ENCODE results near the gene EPHA10.
A peak's percentile ranks its signal among the peaks of the same experiment; 100 is the strongest.

Gene EPHA10

DNA sequence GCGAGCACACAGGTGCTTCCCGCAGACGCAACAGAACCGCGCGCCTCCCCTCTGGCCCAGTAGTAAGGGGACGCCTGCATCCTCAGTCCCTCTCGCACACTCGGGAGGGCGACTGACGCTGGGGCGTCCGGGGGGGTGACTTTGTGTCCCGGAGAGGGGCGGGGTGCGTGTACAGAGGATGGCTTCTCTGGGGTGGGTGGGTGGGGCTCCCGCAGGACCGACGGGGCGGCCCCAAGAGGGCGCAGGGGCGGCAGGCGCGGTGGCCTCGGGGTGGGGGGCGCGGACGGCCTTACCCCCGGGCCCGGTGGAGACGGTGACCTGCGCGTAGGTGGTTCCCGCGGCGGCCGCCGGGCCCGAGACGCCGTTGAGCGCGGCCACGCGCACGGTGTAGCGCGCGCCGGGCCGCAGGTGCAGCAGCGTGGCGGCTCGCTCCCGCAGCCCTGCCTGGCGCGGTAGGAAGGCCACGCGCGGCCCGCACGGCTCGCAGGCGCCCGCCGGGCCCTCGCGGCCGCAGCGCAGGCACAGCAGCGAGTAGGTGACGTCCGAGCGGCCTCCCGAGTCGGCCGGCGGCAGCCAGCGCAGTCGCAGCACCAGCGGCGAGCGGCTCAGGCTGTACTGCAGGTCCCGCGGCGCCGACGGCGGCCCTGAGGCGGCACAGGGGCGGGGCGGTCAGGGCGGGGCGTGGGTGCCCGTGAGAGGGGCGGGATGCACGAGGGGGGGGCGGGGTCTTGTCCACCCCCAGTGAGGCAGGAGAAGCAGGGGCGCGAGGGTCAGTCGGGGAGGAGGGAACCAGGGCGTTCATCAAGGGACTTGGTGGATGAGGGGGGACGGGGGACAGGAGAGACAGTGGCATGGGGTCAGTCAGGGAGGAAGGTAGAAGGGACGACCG lies 12.1 kb downstream of the EPHA10 start:
- TF ChIP-seq, protein P1, sequence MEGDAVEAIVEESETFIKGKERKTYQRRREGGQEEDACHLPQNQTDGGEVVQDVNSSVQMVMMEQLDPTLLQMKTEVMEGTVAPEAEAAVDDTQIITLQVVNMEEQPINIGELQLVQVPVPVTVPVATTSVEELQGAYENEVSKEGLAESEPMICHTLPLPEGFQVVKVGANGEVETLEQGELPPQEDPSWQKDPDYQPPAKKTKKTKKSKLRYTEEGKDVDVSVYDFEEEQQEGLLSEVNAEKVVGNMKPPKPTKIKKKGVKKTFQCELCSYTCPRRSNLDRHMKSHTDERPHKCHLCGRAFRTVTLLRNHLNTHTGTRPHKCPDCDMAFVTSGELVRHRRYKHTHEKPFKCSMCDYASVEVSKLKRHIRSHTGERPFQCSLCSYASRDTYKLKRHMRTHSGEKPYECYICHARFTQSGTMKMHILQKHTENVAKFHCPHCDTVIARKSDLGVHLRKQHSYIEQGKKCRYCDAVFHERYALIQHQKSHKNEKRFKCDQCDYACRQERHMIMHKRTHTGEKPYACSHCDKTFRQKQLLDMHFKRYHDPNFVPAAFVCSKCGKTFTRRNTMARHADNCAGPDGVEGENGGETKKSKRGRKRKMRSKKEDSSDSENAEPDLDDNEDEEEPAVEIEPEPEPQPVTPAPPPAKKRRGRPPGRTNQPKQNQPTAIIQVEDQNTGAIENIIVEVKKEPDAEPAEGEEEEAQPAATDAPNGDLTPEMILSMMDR (IDR thresholded peaks at IDR 0.05; ENCODE audit: insufficient read depth, low read length, poor library complexity, severe bottlenecking) = no peak
- Histone ChIP-seq H2AFZ (ENCODE audit: low read depth, low read length, severe bottlenecking) (no peak overlapping the region), H3F3A (ENCODE audit: insufficient read depth) (no peaks in the 10 kb centered on the region), H3K36me3 (ENCODE audit: low read length) (no peaks in the 10 kb centered on the region), H3K4me3 (ENCODE audit: insufficient read depth, low read length, poor library complexity, severe bottlenecking) (peak overlapping the region; percentile 42), H3K4me2 (ENCODE audit: low read depth, low read length, poor library complexity, severe bottlenecking) (peak overlapping the region; percentile 39), H3K9ac (ENCODE audit: low read length) (peak overlapping the region; percentile 20; the same call in 1 of the 2 replicates), H3K9me3 (ENCODE audit: insufficient read depth, low read length) (no peaks in the 10 kb centered on the region), H4K20me1 (ENCODE audit: low read depth, low read length) (no peaks in the 10 kb centered on the region), H3K27me3 (ENCODE audit: low read length) (no peaks in the 10 kb centered on the region), H3K79me2 (ENCODE audit: insufficient read depth, low read length) (no peaks in the 10 kb centered on the region), H3K27ac (ENCODE audit: low read depth, low read length) (no peak overlapping the region), H3K9me2 (replicated peaks; ENCODE audit: insufficient read depth, low read length) (no peaks in the 10 kb centered on the region)

DNA sequence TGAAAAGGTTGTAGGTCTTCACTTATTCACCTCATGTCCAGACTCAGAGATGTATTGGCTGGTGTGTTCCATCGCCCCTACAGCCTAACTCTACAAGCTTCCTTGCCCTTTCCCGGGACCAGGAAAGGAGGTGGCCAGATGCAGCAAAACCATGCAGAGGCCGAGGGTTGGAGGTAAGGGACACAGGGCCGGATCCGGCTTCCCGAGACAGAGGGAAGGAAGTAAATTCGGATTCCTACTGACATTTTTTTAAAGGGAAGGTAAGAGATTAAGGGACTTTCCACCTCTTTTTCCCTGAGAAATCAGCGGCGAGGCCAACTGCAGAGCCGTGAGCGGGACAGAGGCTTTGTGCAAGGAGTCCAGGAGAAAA lies 12.7 kb downstream of the EPHA10 start:
- H3K27ac ChIP-seq (ENCODE audit: low read depth, low read length) = no peak overlapping the region
- no peak overlapping the region for H2AFZ ChIP-seq (ENCODE audit: low read depth, low read length, severe bottlenecking)
- no peak overlapping the region for H3K9ac ChIP-seq (ENCODE audit: low read length)
- no peaks in the 10 kb centered on the region for H3K27me3 ChIP-seq (ENCODE audit: low read length)
- peak overlapping the region; percentile 25 for H3K4me2 ChIP-seq (ENCODE audit: low read depth, low read length, poor library complexity, severe bottlenecking)
- no peaks in the 10 kb centered on the region for H3K9me3 ChIP-seq (ENCODE audit: insufficient read depth, low read length)
- H3K79me2 ChIP-seq (ENCODE audit: insufficient read depth, low read length) = no peaks in the 10 kb centered on the region
- H3K4me3 ChIP-seq (ENCODE audit: insufficient read depth, low read length, poor library complexity, severe bottlenecking) = no peak overlapping the region
- no peaks in the 10 kb centered on the region for H3F3A ChIP-seq (ENCODE audit: insufficient read depth)
- no peaks in the 10 kb centered on the region for H4K20me1 ChIP-seq (ENCODE audit: low read depth, low read length)
- no peaks in the 10 kb centered on the region for H3K9me2 ChIP-seq (replicated peaks; ENCODE audit: insufficient read depth, low read length)
- TF ChIP-seq, protein P1 (IDR thresholded peaks at IDR 0.05; ENCODE audit: insufficient read depth, low read length, poor library complexity, severe bottlenecking) = no peak
- TF ChIP-seq EZH2phosphoT487 (conservative IDR thresholded peaks at IDR 0.05; ENCODE audit: low read length) = no peak
- no peaks in the 10 kb centered on the region for H3K36me3 ChIP-seq (ENCODE audit: low read length)

DNA sequence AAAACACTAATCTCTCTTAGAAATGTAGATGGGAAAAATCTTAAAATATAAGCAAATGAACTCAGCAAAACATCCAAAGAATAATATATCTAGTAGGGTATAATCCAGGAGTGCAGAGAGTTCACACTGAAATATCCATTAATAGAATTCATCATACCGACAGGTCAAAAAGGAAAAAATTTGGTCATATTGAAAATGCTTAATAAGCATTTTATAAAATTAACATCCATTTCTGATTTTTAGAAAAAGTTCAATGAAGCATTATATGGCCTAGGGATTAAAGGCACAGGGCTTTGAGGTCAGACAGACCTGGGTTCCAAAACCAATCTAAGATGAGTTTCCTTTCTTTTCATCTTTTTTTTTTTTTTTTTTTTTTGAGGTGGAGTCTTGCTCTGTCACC lies 16.4 kb downstream of the EPHA10 start:
- no peaks in the 10 kb centered on the region for H4K20me1 ChIP-seq (ENCODE audit: low read depth, low read length)
- H3K4me3 ChIP-seq (ENCODE audit: insufficient read depth, low read length, poor library complexity, severe bottlenecking) = no peak overlapping the region
- H3K4me2 ChIP-seq (ENCODE audit: low read depth, low read length, poor library complexity, severe bottlenecking) = no peak overlapping the region
- TF ChIP-seq, protein P1 (IDR thresholded peaks at IDR 0.05; ENCODE audit: insufficient read depth, low read length, poor library complexity, severe bottlenecking) = no peak
- no peak for TF ChIP-seq EZH2phosphoT487 (conservative IDR thresholded peaks at IDR 0.05; ENCODE audit: low read length)
- H3K9me2 ChIP-seq (replicated peaks; ENCODE audit: insufficient read depth, low read length) = no peaks in the 10 kb centered on the region
- H3K9me3 ChIP-seq (ENCODE audit: insufficient read depth, low read length) = no peaks in the 10 kb centered on the region
- H3K27ac ChIP-seq (ENCODE audit: low read depth, low read length) = no peak overlapping the region
- no peak overlapping the region for H3K9ac ChIP-seq (ENCODE audit: low read length)
- no peaks in the 10 kb centered on the region; the same call in 1 of the 2 replicates for H3K27me3 ChIP-seq (ENCODE audit: low read length)
- no peak overlapping the region for H2AFZ ChIP-seq (ENCODE audit: low read depth, low read length, severe bottlenecking)
- no peaks in the 10 kb centered on the region for H3K36me3 ChIP-seq (ENCODE audit: low read length)
- H3F3A ChIP-seq (ENCODE audit: insufficient read depth) = no peaks in the 10 kb centered on the region
- H3K79me2 ChIP-seq (ENCODE audit: insufficient read depth, low read length) = no peaks in the 10 kb centered on the region

Measured in SU-DHL-6 (cell line).